ENCODE measurements around the gene CLIP3.

DNA sequence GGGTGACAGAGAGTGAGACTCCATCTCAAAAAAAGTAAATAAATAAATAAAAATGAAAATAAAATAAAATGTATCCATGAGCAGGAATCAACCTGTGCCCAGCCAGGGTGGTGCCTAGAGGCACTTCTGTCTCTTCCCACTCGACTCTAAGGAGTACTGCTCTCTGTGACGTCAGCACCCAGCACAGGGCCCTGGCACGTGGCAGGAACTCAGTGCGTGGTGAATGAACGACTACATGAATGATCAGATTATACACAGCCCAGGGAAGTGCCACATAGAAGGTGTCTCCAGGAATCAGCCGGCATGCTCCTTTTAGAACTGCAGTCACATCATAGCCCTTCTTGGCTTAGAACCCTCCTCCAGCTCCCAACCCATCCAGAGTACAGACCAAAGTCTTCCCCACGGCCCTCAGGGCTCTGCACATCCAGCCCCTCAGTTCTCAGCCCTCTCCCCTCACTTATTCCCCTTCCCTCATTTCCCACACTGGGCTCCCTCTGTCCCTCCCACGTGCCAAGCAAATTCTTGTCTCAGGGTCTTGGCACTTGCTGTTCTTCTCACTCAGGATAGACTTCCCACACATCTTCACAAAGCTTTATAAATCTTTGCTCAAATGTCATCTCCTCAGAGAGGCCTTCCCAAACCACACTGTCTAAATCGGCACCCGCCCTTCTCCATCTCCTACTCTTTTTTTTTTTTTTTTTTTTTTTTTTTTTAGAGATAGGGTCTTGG is 4.2 kb downstream of the CLIP3 start:
- no peak for TF ChIP-seq EZH2 (IDR thresholded peaks at IDR 0.05; ENCODE audit: borderline replicate concordance, insufficient read depth, low read depth, low read length, poor library complexity, severe bottlenecking)
- TF ChIP-seq, protein P1, sequence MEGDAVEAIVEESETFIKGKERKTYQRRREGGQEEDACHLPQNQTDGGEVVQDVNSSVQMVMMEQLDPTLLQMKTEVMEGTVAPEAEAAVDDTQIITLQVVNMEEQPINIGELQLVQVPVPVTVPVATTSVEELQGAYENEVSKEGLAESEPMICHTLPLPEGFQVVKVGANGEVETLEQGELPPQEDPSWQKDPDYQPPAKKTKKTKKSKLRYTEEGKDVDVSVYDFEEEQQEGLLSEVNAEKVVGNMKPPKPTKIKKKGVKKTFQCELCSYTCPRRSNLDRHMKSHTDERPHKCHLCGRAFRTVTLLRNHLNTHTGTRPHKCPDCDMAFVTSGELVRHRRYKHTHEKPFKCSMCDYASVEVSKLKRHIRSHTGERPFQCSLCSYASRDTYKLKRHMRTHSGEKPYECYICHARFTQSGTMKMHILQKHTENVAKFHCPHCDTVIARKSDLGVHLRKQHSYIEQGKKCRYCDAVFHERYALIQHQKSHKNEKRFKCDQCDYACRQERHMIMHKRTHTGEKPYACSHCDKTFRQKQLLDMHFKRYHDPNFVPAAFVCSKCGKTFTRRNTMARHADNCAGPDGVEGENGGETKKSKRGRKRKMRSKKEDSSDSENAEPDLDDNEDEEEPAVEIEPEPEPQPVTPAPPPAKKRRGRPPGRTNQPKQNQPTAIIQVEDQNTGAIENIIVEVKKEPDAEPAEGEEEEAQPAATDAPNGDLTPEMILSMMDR (IDR thresholded peaks at IDR 0.05), result no peak

All from B cell (primary cell).